VCaP (cell line): ENCODE data around the gene N4BP2L2.
"Not testable (repeated sequence)": the region's sequence is repeated elsewhere in the genome, so short reads cannot be mapped to it uniquely, and the experiment has no call there.

ENCODE experiments used
- H3K27ac ChIP-seq: fragments of 450-650 bp; 2 replicates; pipeline ENCODE4 v1.5.1; 2017
- TF ChIP-seq, protein P1 (sequence below): fragments of 450-650 bp; conservative IDR thresholded peaks from 2 replicates; pipeline ENCODE4 v1.5.1; 2017; ENCODE audit warnings: mild to moderate bottlenecking, moderate library complexity

The N4BP2L2 gene

DNA sequence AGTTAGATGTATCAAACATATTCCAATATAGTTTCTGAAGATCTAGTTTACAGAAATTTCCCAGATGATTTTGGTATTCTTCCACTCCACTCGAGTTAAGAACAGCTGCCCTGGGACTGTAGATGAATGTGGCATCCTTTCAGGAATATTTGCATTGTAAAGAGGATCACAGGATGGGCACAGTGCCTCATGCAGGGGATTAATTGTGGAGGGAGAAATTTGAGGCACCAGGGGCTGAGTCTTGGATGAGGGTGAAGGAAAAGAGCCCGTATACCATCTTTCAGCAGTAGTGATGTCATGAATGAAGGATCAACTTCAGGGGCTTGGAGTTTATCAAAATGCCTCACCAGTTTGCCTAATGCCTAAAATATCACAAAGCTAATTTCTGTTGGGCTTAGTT lies 43.7 kb upstream of the N4BP2L2 start:
- TF ChIP-seq, protein P1, sequence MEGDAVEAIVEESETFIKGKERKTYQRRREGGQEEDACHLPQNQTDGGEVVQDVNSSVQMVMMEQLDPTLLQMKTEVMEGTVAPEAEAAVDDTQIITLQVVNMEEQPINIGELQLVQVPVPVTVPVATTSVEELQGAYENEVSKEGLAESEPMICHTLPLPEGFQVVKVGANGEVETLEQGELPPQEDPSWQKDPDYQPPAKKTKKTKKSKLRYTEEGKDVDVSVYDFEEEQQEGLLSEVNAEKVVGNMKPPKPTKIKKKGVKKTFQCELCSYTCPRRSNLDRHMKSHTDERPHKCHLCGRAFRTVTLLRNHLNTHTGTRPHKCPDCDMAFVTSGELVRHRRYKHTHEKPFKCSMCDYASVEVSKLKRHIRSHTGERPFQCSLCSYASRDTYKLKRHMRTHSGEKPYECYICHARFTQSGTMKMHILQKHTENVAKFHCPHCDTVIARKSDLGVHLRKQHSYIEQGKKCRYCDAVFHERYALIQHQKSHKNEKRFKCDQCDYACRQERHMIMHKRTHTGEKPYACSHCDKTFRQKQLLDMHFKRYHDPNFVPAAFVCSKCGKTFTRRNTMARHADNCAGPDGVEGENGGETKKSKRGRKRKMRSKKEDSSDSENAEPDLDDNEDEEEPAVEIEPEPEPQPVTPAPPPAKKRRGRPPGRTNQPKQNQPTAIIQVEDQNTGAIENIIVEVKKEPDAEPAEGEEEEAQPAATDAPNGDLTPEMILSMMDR = no peak
- H3K27ac ChIP-seq = no peak overlapping the region

DNA sequence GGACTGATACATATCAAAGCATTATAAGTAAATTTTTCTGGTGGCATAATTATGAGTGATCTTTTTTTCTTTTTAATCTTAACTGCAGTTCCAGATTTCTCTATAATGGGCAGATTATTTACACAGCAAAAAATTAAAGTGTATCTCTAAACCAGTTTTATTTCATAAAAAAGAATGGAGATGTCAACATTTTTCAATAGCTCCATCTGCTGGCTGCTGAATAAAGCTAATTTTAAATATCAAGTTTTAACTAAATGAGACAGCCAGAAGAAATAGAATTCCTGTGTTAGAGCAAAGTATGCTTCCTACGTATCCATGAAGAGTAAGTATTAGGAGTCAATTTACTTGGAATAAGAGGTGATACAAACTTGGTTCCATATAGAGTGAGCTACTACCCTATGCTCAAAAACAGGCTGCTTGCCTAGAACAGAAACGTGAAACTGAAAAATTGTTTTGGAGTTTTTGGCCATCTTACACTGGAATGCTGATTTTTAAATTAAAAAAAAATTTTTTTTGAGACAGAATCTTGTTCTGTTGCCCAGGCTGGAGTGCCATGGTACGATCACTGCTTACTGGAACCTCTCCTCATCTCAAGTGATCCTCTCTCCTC lies 42.7 kb upstream of the N4BP2L2 start:
- TF ChIP-seq, protein P1 = peak; percentile 76
- H3K27ac ChIP-seq = no peak overlapping the region

GRCh38 chr13:32577032-32577431 lies 38.4 kb upstream of the N4BP2L2 start:
- no peak overlapping the region for H3K27ac ChIP-seq
- TF ChIP-seq, protein P1 = no peak

- not testable (repeated sequence) for H3K27ac ChIP-seq
These were observed 37.1 kb upstream of the N4BP2L2 start for GRCh38 chr13:32575687-32576086.

GRCh38 chr13:32560842-32561241 lies 22.2 kb upstream of the N4BP2L2 start:
- H3K27ac ChIP-seq = not testable (repeated sequence)

DNA sequence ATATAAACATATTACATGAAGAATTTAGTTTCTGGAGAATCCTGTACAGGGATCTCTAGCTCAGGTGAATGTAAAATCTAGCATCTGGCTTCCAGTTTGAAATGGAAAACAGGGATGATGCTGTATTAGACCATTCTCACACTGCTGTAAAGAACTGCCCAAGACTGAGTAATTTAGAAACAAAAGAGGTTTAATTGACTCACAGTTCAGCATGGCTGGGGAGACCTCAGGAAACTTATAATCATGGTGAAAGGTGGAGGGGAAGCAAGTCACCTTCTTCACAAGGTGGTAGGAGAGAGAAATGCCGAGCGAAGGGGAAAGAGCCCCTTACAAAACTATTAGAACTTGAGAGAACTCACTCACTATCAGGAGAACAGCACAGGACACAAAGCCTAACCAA lies 17.0 kb upstream of the N4BP2L2 start:
- TF ChIP-seq, protein P1 = no peak
- no peak overlapping the region for H3K27ac ChIP-seq

GRCh38 chr13:32553720-32554119 lies 15.1 kb upstream of the N4BP2L2 start:
- H3K27ac ChIP-seq = no peak overlapping the region
- TF ChIP-seq, protein P1 = no peak

DNA sequence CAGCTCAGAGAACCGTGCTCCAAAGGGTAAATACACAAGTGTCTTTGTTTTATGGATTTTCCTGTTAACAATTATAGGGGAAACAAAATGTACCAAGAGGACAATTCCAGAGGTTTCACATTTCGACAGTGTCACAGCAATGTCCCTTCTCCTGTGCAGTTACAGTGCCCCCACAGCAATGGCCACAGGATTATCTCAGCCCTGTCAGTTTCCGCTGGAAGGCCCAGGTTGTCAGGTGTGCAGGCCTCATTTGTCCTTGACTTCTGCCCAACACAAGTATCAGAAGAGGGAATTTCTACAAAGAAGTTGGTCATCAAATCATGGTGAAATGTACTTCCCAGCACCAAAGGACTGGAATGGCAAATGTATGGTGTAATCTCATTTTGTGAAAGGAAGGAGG lies 11.2 kb upstream of the N4BP2L2 start:
- TF ChIP-seq, protein P1 = no peak
- no peak overlapping the region for H3K27ac ChIP-seq

- TF ChIP-seq, protein P1 = no peak
- H3K27ac ChIP-seq = no peak overlapping the region
These were observed 10.2 kb upstream of the N4BP2L2 start for GRCh38 chr13:32548837-32549236.
